ENCODE results near the gene PIGQ. TPM values are rescaled to one million over a fixed set of nuclear protein-coding genes. Genes with fewer than 3 reads are reported as not detected.

The PIGQ gene
- total RNA-seq, 1 donor: 22.0 TPM

DNA sequence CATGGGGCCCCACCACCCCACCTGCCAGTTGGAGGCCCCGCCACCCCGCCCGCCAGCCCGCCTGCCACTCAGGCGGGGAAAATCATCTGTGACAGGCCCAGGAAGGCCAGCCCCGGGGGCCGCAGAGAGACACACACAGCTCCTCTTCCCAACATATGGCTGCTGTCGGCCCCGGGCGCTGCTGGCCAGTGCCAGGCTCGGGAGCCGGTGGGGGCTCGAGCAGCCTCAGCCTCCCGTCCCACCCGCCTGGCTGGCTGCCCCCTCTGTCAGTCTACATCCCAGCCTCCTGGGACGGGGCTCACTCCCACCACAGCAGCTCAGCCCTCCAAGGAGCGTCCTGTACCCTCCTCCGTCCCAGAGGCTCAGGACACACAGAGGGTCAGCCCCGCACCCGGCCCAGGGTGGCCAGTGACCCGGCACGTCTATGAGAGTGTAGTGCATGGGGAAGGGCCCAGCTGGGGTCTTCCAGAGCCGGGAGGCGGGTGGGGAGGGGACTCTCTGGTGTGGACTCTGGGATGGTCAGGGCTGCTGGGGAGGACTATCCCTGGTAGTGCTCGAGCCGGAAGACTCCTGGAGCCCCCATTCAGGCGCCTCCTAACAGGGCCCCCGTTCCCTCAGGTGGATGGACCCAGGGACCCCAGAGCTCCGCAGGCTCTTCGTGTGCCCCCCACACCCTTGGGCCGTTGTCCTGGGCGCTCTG lies 13.1 kb upstream of the PIGQ start:
- TF ChIP-seq, protein P1, sequence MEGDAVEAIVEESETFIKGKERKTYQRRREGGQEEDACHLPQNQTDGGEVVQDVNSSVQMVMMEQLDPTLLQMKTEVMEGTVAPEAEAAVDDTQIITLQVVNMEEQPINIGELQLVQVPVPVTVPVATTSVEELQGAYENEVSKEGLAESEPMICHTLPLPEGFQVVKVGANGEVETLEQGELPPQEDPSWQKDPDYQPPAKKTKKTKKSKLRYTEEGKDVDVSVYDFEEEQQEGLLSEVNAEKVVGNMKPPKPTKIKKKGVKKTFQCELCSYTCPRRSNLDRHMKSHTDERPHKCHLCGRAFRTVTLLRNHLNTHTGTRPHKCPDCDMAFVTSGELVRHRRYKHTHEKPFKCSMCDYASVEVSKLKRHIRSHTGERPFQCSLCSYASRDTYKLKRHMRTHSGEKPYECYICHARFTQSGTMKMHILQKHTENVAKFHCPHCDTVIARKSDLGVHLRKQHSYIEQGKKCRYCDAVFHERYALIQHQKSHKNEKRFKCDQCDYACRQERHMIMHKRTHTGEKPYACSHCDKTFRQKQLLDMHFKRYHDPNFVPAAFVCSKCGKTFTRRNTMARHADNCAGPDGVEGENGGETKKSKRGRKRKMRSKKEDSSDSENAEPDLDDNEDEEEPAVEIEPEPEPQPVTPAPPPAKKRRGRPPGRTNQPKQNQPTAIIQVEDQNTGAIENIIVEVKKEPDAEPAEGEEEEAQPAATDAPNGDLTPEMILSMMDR (IDR thresholded peaks at IDR 0.05; ENCODE audit: insufficient read depth, low read depth, low read length): no peak
- no peak overlapping the region for H3K4me3 ChIP-seq (ENCODE audit: low read depth, low read length)
- DNase-seq (ENCODE audit: low read depth): no peak

DNA sequence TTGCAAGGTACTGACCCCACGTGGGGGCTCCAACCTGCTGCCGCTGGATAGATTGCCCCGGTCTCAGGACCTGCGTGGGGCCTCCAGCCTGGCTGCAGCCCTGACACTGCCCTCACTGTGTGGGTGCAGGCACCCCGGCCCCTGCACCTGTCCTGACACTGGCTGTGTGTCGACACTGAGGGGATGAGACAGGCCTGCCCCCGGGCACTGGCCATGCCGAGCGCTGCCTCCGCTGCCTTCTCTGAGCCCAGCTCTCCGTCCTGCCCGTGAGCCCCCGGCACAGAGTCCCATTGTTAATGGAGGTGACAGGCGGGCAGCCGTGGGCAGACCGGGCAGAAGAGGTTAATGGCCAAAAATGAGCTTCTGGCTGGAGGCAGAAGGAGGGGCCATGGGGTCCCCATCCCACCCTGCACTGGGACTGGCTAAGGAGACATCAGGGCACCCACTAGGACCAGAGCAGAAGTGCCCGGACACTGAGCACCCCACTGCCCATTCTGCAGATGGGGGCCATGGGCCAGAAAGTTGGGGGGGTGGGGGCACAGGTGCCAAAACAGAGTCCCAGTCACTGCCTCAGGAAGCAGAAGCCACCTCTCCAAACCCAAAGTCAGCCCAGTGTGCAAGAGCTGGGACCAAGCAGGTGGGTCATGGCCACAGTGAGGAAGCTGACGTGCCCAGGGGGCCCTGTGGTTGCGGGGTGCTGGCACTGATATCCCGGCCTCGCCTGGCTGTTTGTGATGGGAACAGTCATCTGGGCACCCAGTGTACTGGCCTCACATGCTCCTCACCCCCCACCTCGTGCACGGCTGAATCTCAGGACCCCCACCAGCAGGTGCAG lies 12.1 kb upstream of the PIGQ start:
- DNase-seq (ENCODE audit: low read depth): no peak
- TF ChIP-seq, protein P1 (IDR thresholded peaks at IDR 0.05; ENCODE audit: insufficient read depth, low read depth, low read length): no peak
- H3K4me3 ChIP-seq (ENCODE audit: low read depth, low read length): no peak overlapping the region

DNA sequence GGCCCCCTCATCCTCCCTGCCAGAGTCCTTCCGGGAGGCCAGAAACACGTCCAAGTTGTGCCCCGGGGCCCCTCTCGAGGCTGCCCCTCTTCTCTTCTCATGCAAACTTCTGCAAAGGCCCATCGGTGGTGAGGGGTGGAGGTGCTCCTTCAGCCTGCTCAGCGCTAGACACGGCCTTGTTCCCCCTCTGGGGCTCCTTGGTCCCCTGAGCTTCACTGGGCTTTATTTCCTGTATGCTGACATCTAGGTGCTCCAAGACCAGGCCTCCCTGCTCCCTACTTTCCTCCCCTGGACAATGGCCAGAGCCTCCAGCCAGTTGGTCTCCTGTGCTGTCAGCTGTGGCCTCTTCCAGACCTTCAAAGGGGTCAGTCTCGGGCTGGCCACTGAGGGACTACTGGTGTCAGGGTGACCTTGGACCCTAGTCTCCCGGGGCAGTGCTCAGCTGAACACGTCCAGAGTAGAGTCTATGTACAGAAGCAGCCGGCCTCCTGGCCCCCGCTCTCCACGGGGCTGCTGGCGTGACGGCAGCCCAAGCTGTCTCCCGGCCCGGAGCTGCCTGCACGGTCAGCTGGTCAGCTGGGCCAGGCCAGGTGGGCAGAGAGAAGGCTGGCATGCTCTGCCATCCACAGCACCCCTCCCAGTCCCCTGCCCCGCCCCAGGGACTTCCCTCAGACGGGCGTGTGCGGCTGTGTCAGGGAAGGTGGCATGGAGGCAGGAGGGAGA lies 11.3 kb upstream of the PIGQ start:
- DNase-seq (ENCODE audit: low read depth): no peak
- TF ChIP-seq, protein P1 (IDR thresholded peaks at IDR 0.05; ENCODE audit: insufficient read depth, low read depth, low read length): no peak

DNA sequence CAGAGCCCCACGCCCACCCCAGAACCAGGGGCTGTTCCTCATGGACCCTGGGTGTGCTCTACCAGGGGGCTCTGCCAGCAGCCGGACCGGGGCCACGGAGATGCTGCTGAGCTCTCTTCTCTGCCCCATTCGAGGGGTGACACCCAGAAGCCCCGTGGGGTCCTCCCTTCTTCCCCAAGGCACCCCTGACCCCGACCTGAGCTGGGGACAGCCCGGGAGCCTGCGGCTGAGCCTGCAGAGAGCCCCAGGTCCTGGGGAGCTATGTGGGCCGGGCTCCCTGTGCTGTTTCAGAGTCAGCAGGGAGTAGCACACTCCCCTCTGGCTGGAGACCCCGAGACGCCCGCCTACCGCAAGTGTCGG lies 10.8 kb upstream of the PIGQ start:
- DNase-seq (ENCODE audit: low read depth): no peak
- H3K4me3 ChIP-seq (ENCODE audit: low read depth, low read length): no peak overlapping the region
- TF ChIP-seq, protein P1 (IDR thresholded peaks at IDR 0.05; ENCODE audit: insufficient read depth, low read depth, low read length): no peak

More for the DNA sequence above, 11.3 kb upstream of the PIGQ start:
- no peak overlapping the region for H3K4me3 ChIP-seq (ENCODE audit: low read depth, low read length)

DNA sequence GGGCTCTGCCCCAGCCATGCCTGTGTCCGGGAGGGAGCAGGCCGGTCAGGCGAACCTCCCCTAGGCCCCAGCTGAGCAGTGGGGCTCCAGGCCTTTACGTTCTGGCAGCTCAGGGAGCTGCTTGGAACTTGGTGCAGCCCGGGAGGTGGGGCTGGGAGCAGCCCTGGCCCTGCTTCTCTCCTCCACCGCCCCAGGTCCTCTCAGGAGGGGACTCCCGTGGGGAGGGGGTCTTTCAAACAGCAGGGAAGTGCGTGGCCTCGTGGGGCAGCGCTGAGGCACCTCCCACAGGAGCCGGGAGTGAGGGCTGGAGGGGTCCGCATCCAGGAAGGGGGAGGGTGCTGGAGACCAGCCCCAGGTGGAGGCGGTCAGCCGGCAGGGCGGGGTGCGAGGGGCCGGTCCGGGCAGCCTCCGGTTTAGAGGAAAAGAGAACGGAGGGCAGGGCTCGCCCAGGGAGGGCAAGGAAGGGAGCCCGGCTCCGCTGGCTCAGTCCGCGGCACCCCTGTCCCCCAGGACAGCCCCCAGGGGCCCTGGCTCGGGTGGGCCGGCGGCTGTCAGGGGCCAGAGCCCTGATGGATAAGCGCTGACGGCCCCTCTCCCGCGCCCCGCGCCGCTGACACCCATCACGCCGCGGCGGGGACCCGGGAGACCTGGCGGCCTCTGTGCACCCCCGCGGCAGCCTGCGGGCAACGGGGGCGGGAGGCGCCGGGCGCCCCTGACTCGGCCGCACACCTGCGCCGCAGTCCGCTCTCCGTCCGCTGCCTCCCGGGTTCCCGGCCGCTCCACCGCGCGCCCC lies 10.2 kb upstream of the PIGQ start:
- TF ChIP-seq, protein P1 (IDR thresholded peaks at IDR 0.05; ENCODE audit: insufficient read depth, low read depth, low read length): no peak
- no peak overlapping the region for H3K4me3 ChIP-seq (ENCODE audit: low read depth, low read length)
- no peak for DNase-seq (ENCODE audit: low read depth)

DNA sequence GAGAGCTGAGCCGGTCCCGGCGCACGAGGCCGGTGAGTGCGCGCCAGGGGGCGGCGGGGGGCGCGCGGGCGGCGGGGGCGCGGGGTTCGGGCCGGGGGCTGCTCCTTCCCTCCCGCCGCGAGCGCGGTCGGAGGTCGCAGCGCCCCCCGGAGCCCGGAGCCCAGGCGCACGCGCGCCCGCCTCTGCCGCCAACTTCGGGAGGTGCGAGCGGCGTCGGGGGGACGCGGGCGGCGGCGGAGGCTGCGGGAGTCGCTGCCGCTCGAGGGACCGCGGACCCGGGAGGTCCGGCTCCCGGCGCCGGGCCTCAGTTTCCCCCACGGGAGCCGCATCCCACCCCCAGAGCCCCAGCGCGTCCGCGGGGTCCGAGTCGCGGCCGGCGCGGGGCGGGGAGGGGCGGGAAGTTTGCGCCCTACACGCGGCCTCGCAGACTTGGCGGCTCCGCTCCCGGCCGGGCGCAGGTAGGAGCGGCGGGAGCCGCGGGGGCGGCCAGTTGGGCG lies 9.5 kb upstream of the PIGQ start, which contains the start of gene PRR35:
PRR35 (plus strand) TSS at position 191 of the 497 bp plus-strand sequence. CDS start 2,901 bp downstream, outside the sequence.
- H3K4me3 ChIP-seq (ENCODE audit: low read depth, low read length): no peak within 1 kb of the TSS
- TF ChIP-seq, protein P1 (IDR thresholded peaks at IDR 0.05; ENCODE audit: insufficient read depth, low read depth, low read length): no peak
- DNase-seq (ENCODE audit: low read depth): no peak

Measured in fibroblast of villous mesenchyme (primary cell).